ENCODE results near the gene BIRC7.
"Not testable (repeated sequence)": the region's sequence is repeated elsewhere in the genome, so short reads cannot be mapped to it uniquely, and the experiment has no call there.

The BIRC7 gene

GRCh38 chr20:63208346-63208909 is 27.3 kb upstream of the BIRC7 start:
- no peak for DNase-seq (ENCODE audit: low spot score)

GRCh38 chr20:63210011-63210605 is 25.6 kb upstream of the BIRC7 start:
- no peak for DNase-seq (ENCODE audit: low spot score)

GRCh38 chr20:63212393-63212730 is 23.3 kb upstream of the BIRC7 start:
- no peak for DNase-seq (ENCODE audit: low spot score)

GRCh38 chr20:63212792-63213191 is 22.9 kb upstream of the BIRC7 start:
- DNase-seq (ENCODE audit: low spot score), result no peak

GRCh38 chr20:63214514-63214913 is 21.2 kb upstream of the BIRC7 start:
- no peak for DNase-seq (ENCODE audit: low spot score)

GRCh38 chr20:63215101-63216040 is 20.3 kb upstream of the BIRC7 start:
- DNase-seq (ENCODE audit: low spot score), result no peak

- DNase-seq (ENCODE audit: low spot score), result peak; percentile 97
Observed at GRCh38 chr20:63216041-63216848, 19.5 kb upstream of the BIRC7 start, which contains the start of gene YTHDF1. Gene YTHDF1, minus strand, starts transcription at chr20:63216131. Its CDS starts 239 bp downstream, at chr20:63215892.

- no peak for DNase-seq (ENCODE audit: low spot score)
Observed at GRCh38 chr20:63216849-63217471, 18.7 kb upstream of the BIRC7 start.

GRCh38 chr20:63217706-63218105 is 18.0 kb upstream of the BIRC7 start:
- no peak for DNase-seq (ENCODE audit: low spot score)

GRCh38 chr20:63218701-63219446 is 16.8 kb upstream of the BIRC7 start:
- DNase-seq (ENCODE audit: low spot score), result no peak

GRCh38 chr20:63219447-63219821 is 16.3 kb upstream of the BIRC7 start:
- no peak for DNase-seq (ENCODE audit: low spot score)

- DNase-seq (ENCODE audit: low spot score), result no peak
Observed at GRCh38 chr20:63219866-63220521, 15.7 kb upstream of the BIRC7 start.

GRCh38 chr20:63220696-63221399 is 14.9 kb upstream of the BIRC7 start:
- DNase-seq (ENCODE audit: low spot score), result no peak

GRCh38 chr20:63221400-63222053 is 14.2 kb upstream of the BIRC7 start:
- not testable (repeated sequence) for DNase-seq (ENCODE audit: low spot score)

GRCh38 chr20:63222541-63222940 is 13.2 kb upstream of the BIRC7 start:
- DNase-seq (ENCODE audit: low spot score), result no peak

GRCh38 chr20:63223121-63223825 is 12.4 kb upstream of the BIRC7 start:
- peak; percentile 73 for DNase-seq (ENCODE audit: low spot score)

GRCh38 chr20:63223826-63224207 is 11.9 kb upstream of the BIRC7 start:
- no peak for DNase-seq (ENCODE audit: low spot score)

GRCh38 chr20:63224412-63225081 is 11.2 kb upstream of the BIRC7 start:
- peak; percentile 63 for DNase-seq (ENCODE audit: low spot score)
